HG03354 (cell line): ENCODE results near the gene THOC6.
"Not testable (repeated sequence)": the region's sequence is repeated elsewhere in the genome, so short reads cannot be mapped to it uniquely, and the experiment has no call there.

ENCODE experiments used
- ATAC-seq: cut with Tn5 transposase; IDR thresholded peaks from one replicate; pipeline ENCODE4 v1.9.1; 2021; ENCODE audit warnings: mild to moderate bottlenecking; ENCODE audit not compliant: unreplicated experiment, poor library complexity, severe bottlenecking

Gene THOC6

GRCh38 chr16:3065742-3066439 lies 42.1 kb downstream of the THOC6 start:
- no peak for ATAC-seq

- no peak for ATAC-seq
Observed at GRCh38 chr16:3066440-3066748, 42.6 kb downstream of the THOC6 start.

- ATAC-seq: no peak
Observed at GRCh38 chr16:3068487-3068886, 44.7 kb downstream of the THOC6 start.

- ATAC-seq: not testable (repeated sequence)
Observed at GRCh38 chr16:3069146-3069545, 45.3 kb downstream of the THOC6 start.

- ATAC-seq: no peak
Observed at GRCh38 chr16:3070608-3071111, 46.8 kb downstream of the THOC6 start.

GRCh38 chr16:3071655-3072054 lies 47.8 kb downstream of the THOC6 start:
- no peak for ATAC-seq

- ATAC-seq: not testable (repeated sequence)
Observed at GRCh38 chr16:3072148-3072547, 48.3 kb downstream of the THOC6 start.

GRCh38 chr16:3072576-3073263 lies 48.9 kb downstream of the THOC6 start:
- not testable (repeated sequence) for ATAC-seq

GRCh38 chr16:3073448-3073847 lies 49.6 kb downstream of the THOC6 start:
- no peak for ATAC-seq

GRCh38 chr16:3074860-3075522 lies 51.2 kb downstream of the THOC6 start:
- ATAC-seq: peak; percentile 80

GRCh38 chr16:3075523-3075915 lies 51.7 kb downstream of the THOC6 start:
- no peak for ATAC-seq

GRCh38 chr16:3075946-3076345 lies 52.1 kb downstream of the THOC6 start:
- ATAC-seq: not testable (repeated sequence)

- ATAC-seq: no peak
Observed at GRCh38 chr16:3076577-3076976, 52.7 kb downstream of the THOC6 start.
